CD4-positive, CD25-positive, alpha-beta regulatory T cell (primary cell): Measurements from ENCODE around the gene PLD4. TPM values are rescaled to one million over a fixed set of nuclear protein-coding genes. Genes with fewer than 3 reads are reported as not detected.
"Not testable (repeated sequence)": the region's sequence is repeated elsewhere in the genome, so short reads cannot be mapped to it uniquely, and the experiment has no call there.

Source experiments
- ATAC-seq, 2 donors: fragments of 150-1000 bp; cut with Tn5 transposase; one replicate each; pipeline ENCODE4 v1.10.0; 2021; ENCODE audit warnings: low read depth in 2 of 2, moderate number of reproducible peaks in 2 of 2, moderate library complexity in 1 of 2
- DNase-seq, 3 donors: peaks; one replicate each; pipeline versions ENCODE4 v3.0.0 to v3.0.0-alpha.2; 2012 to 2022; ENCODE audit warnings: mixed read lengths in 1 of 3
- H3K27ac ChIP-seq: one replicate; pipeline ENCODE4 v1.7.0; 2013; ENCODE audit warnings: mild to moderate bottlenecking, low read length; ENCODE audit not compliant: insufficient read depth, poor library complexity, severe bottlenecking
- H3K27me3 ChIP-seq: one replicate; pipeline ENCODE4 v1.7.0; 2013; ENCODE audit warnings: low read length; ENCODE audit not compliant: control insufficient read depth, insufficient read depth
- H3K36me3 ChIP-seq: one replicate; pipeline ENCODE4 v1.7.0; 2013; ENCODE audit warnings: mild to moderate bottlenecking, low read length, moderate library complexity; ENCODE audit not compliant: control insufficient read depth, insufficient read depth
- H3K4me1 ChIP-seq: 2 replicates; pipeline ENCODE4 v1.7.0; 2013; ENCODE audit warnings: mild to moderate bottlenecking, low read length; ENCODE audit not compliant: insufficient read depth, control insufficient read depth, poor library complexity, severe bottlenecking
- H3K4me3 ChIP-seq: one replicate; pipeline ENCODE4 v1.7.0; 2013; ENCODE audit warnings: low read depth, mild to moderate bottlenecking, low read length, moderate library complexity
- H3K9me3 ChIP-seq, 2 experiments: 1 replicate in 1 of 2; 2 replicates in 1 of 2; pipeline ENCODE4 v1.7.0; 2013; ENCODE audit warnings: low read length in 2 of 2, mild to moderate bottlenecking in 1 of 2, moderate library complexity in 1 of 2; ENCODE audit not compliant: control insufficient read depth in 2 of 2
- H3K27ac Mint-ChIP-seq, 3 donors: one replicate each; pipeline ENCODE4 v1.8.0; 2020 to 2022; ENCODE audit warnings: mild to moderate bottlenecking in 3 of 3, mixed read lengths in 3 of 3, moderate library complexity in 2 of 3
- H3K27me3 Mint-ChIP-seq: one replicate; pipeline ENCODE4 v1.8.0; 2022; ENCODE audit warnings: mild to moderate bottlenecking, mixed read lengths
- H3K36me3 Mint-ChIP-seq: one replicate; pipeline ENCODE4 v1.8.0; 2020; ENCODE audit warnings: mixed read lengths
- H3K4me1 Mint-ChIP-seq, 4 donors: one replicate each; pipeline ENCODE4 v1.8.0; 2020 to 2022; ENCODE audit warnings: mixed read lengths in 4 of 4, mild to moderate bottlenecking in 1 of 4
- H3K4me3 Mint-ChIP-seq, 4 donors: one replicate each; pipeline ENCODE4 v1.8.0; 2020 to 2022; ENCODE audit warnings: mild to moderate bottlenecking in 4 of 4, mixed read lengths in 4 of 4, moderate library complexity in 3 of 4
- H3K9me3 Mint-ChIP-seq, 7 donors: one replicate each; pipeline ENCODE4 v1.8.0; 2020 to 2022; ENCODE audit warnings: mixed read lengths in 7 of 7, mild to moderate bottlenecking in 3 of 7, moderate library complexity in 2 of 7
- polyA plus RNA-seq, 4 donors: library from polyadenylated mRNA; unstranded; fragments of 300-500 nt; fragmentation: Illumina TruSeq; gene quantifications; one replicate each; pipeline ENCODE4 v1.2.3, GENCODE V29; 2021
- total RNA-seq: library from RNA; stranded (reverse); gene quantifications from one replicate; pipeline ENCODE4 v1.2.3, GENCODE V29; 2022

The PLD4 gene
- total and polyA plus RNA-seq, 5 donors from 2014 or later, result 0.34 to 0.69 TPM; not detected in 3

DNA sequence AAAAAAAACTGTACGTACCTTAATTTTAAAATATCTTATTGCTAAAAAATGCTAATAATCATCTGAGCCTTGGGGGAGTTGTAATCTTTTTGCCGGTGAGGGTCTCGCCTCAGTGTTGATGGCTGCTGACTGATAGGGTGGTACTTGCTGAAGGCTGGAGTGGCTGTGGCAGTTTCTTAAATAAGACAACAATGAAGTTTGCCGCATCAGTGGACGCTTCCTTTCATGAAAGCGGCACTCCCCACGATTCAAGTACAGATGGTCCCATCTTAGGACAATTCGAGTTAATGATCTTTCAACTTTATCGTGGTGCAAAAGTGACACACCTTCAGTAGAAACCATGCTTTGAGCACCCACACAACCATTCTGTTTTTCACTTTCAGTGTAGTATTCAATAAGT, 7.6 kb upstream of the PLD4 start:
- Mint-ChIP-seq H3K4me3 (no peak overlapping the region), H3K27me3 (no peaks in the 10 kb centered on the region), H3K9me3 (peaks cover 0 to 6% (median under 1%) of the 10 kb centered on the region in 7 donors), H3K27ac (no peak overlapping the region), H3K36me3 (no peaks in the 10 kb centered on the region), H3K4me1 (no peaks in the 10 kb centered on the region)
- no peak for ATAC-seq
- Histone ChIP-seq H3K27ac (no peak overlapping the region), H3K4me3 (no peak overlapping the region), H3K4me1 (no peaks in the 10 kb centered on the region), H3K27me3 (peaks cover 2% of the 10 kb centered on the region), H3K9me3 (peaks cover under 1 to 2% of the 10 kb centered on the region in 2 experiments), H3K36me3 (no peaks in the 10 kb centered on the region)
- no peak for DNase-seq

DNA sequence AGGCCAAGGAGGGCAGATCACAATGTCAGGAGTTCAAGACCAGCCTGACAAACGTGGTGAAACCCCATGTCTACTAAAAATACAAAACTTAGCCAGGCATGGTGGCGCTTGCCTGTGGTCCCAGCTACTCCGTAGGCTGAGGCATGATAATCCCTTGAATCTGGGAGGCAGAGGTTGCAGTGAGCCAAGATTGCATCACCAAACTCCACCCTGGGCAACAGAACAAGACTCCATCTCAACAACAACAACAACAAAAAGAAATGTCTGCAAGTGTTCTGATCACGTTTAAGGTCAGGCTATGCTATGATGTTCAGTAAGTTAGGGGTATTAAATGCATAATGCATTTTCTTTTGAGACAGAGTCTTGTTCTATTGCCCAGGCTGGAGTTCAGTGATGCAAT, 6.7 kb upstream of the PLD4 start:
- H3K9me3 ChIP-seq, result no peaks in the 10 kb centered on the region
- Mint-ChIP-seq H3K36me3 (no peaks in the 10 kb centered on the region), H3K4me3 (no peak overlapping the region), H3K27me3 (no peaks in the 10 kb centered on the region), H3K9me3 (peaks cover 0 to 5% (median 0%) of the 10 kb centered on the region in 7 donors), H3K4me1 (no peaks in the 10 kb centered on the region), H3K27ac (no peak overlapping the region)
- H3K27me3 ChIP-seq, result peaks cover 2% of the 10 kb centered on the region
- no peaks in the 10 kb centered on the region for H3K4me1 ChIP-seq
- H3K27ac ChIP-seq, result no peak overlapping the region
- no peaks in the 10 kb centered on the region for H3K36me3 ChIP-seq
- H3K4me3 ChIP-seq, result no peak overlapping the region
- no peak for DNase-seq
- no peak for ATAC-seq

DNA sequence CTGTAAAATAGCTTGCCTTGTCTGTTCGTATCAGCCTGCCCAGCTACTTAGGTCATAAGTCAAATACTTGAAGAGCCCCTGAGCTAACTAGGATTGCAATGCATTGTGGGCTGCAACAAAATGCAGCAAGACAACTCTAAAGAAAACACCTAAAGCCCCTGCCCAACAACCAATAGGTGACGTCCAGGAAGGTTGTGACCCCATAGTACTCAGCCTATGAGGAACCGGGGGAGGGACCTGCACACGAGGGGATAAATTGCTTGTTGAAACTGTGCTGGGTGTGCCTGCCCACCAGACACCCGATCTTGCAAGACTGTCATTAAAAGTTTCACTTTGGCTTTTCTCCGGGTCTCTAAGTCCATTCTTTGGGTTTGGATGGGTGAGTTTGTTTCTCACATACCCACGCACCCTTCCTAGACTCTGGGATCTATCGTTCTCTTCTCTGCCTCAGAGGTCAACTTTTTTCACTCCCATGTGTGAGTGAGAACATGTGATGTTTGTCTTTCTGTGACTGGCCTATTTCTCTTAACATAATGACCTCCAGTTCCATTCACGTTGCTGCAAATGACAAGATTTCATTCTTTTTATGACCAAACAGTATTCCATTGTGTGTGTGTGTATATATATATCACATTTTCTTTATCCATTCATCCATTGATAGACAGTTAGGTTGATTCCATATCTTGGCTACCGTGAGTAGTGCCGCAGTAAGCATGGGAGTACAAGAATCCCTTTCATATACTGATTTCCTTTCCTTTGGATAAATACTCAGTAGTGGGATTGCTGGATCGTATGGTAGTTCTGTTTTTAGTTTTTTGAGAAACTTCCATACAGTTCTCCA, 5.3 kb upstream of the PLD4 start:
- H3K9me3 Mint-ChIP-seq, H3K36me3 ChIP-seq, H3K27me3 ChIP-seq, H3K4me3 Mint-ChIP-seq, H3K36me3 Mint-ChIP-seq, DNase-seq, H3K9me3 ChIP-seq, H3K27ac ChIP-seq, H3K4me3 ChIP-seq, H3K4me1 Mint-ChIP-seq, ATAC-seq, H3K27me3 Mint-ChIP-seq, H3K4me1 ChIP-seq, H3K27ac Mint-ChIP-seq: not testable (repeated sequence)

DNA sequence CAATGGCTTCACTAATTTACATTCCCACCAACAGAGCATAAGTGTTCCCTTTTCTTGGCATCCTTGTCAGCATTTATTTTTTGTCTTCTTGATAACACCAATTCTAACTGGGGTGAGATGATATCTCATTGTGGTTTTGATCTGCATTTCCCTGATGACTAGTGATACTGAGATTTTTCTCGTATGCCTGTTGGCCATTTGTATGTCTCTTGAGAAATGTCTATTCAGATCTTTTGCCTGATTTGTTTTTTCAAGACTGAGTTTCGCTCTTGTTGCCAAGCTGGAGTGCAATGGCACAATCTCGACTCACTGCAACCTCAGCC, 4.7 kb upstream of the PLD4 start:
- no peaks in the 10 kb centered on the region for H3K36me3 Mint-ChIP-seq
- Histone ChIP-seq H3K4me1 (no peaks in the 10 kb centered on the region), H3K27ac (no peak overlapping the region), H3K36me3 (no peaks in the 10 kb centered on the region), H3K9me3 (peaks cover 0 to 3% of the 10 kb centered on the region in 2 experiments), H3K27me3 (no peaks in the 10 kb centered on the region), H3K4me3 (no peak overlapping the region)
- no peaks in the 10 kb centered on the region for H3K4me1 Mint-ChIP-seq
- H3K4me3 Mint-ChIP-seq, result no peak overlapping the region
- H3K27ac Mint-ChIP-seq, result no peak overlapping the region
- no peaks in the 10 kb centered on the region for H3K27me3 Mint-ChIP-seq
- peaks cover 0 to 5% (median 0%) of the 10 kb centered on the region in 7 donors for H3K9me3 Mint-ChIP-seq
- no peak for DNase-seq
- no peak for ATAC-seq

DNA sequence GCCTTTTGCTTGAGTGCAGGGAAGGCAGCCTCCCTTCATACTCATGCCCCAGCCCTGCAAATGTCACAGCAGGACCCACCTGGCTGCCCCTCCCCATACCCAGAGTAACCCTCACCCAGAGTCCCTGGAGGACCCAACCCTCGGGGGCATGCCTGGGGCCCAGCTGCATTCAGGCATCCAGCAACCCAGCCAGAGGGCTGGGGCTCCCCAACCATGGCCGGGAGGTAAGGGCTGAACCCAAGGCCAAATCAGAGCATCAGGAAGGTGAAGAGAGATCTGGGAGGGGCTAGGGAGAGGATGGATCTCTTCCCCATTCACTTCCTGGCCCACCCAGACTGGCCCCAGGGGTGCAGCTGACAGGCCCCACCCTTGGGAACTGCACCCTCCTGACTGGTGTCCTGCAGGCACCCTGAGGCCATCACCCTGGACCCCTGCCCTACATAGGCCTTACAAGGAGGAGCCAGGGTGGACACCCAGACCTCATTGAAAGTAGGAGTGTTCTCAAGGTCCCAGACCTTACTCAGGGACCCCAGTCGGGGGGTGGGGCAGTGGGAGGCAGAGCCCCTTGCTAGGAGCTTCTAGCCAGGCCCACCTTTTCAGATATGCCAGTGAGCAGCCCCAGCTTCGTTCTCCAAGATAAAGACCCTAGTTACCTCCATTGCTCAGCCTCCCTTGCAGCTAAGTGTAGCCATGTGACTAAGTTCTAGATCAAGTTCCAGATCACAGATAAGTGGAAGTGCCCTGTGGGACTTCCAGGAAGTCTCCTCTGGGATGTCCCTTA, 849 bp upstream of the PLD4 start:
- H3K4me3 Mint-ChIP-seq, result no peak overlapping the region
- no peak for ATAC-seq
- no peaks in the 10 kb centered on the region for H3K4me1 Mint-ChIP-seq
- no peaks in the 10 kb centered on the region for H3K4me1 ChIP-seq
- H3K27me3 Mint-ChIP-seq, result peaks cover 3% of the 10 kb centered on the region
- H3K9me3 Mint-ChIP-seq, result peaks cover 0 to 5% (median 0%) of the 10 kb centered on the region in 7 donors
- no peak overlapping the region for H3K27ac Mint-ChIP-seq
- H3K4me3 ChIP-seq, result no peak overlapping the region
- no peaks in the 10 kb centered on the region for H3K27me3 ChIP-seq
- no peaks in the 10 kb centered on the region for H3K36me3 Mint-ChIP-seq
- H3K9me3 ChIP-seq, result peaks cover 0 to 3% of the 10 kb centered on the region in 2 experiments
- no peak overlapping the region for H3K27ac ChIP-seq
- H3K36me3 ChIP-seq, result no peaks in the 10 kb centered on the region
- DNase-seq, result no peak

DNA sequence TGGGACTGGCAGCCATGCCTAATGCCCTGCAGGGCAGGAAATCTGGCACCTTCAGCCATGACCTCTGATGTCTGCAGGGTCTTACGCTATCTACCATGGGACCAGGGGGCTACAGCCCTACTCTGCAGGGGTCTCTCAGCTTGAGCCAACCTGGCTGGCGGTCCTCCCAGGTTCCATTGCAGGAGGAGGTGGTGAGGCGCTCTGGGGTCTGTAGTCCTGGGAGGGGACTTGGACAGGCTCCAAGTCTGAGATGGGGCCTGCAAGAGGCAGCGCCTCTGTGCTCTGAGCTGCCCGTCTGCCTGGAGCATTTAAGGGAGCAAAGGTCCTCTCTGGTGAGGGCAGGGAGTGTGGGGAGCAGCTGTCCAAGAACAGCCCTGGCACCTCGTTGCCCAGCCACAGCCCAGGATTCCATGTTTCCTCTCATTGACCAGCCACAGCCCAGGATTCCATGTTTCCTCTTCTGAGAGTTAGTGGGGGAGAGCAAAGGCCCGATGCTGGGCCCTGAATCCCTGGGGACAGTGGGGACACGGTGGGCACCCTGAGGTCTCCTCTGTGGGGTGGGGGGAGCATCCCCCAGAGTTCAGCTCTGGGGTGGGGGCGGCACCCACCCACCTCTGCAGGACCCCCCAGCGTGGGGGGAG, 655 bp downstream of the PLD4 start:
- no peak overlapping the region for H3K4me3 ChIP-seq
- Mint-ChIP-seq H3K4me1 (peaks cover 0 to 2% (median 0%) of the 10 kb centered on the region in 4 donors), H3K4me3 (no peak overlapping the region), H3K9me3 (peaks cover 0 to 5% (median 0%) of the 10 kb centered on the region in 7 donors), H3K36me3 (no peaks in the 10 kb centered on the region), H3K27ac (no peak overlapping the region), H3K27me3 (peaks cover 6% of the 10 kb centered on the region)
- DNase-seq (no peak), ATAC-seq (no peak)
- peaks cover 0 to 3% of the 10 kb centered on the region in 2 experiments for H3K9me3 ChIP-seq
- no peaks in the 10 kb centered on the region for H3K27me3 ChIP-seq
- H3K4me1 ChIP-seq, result no peaks in the 10 kb centered on the region
- H3K36me3 ChIP-seq, result no peaks in the 10 kb centered on the region
- H3K27ac ChIP-seq, result no peak overlapping the region

DNA sequence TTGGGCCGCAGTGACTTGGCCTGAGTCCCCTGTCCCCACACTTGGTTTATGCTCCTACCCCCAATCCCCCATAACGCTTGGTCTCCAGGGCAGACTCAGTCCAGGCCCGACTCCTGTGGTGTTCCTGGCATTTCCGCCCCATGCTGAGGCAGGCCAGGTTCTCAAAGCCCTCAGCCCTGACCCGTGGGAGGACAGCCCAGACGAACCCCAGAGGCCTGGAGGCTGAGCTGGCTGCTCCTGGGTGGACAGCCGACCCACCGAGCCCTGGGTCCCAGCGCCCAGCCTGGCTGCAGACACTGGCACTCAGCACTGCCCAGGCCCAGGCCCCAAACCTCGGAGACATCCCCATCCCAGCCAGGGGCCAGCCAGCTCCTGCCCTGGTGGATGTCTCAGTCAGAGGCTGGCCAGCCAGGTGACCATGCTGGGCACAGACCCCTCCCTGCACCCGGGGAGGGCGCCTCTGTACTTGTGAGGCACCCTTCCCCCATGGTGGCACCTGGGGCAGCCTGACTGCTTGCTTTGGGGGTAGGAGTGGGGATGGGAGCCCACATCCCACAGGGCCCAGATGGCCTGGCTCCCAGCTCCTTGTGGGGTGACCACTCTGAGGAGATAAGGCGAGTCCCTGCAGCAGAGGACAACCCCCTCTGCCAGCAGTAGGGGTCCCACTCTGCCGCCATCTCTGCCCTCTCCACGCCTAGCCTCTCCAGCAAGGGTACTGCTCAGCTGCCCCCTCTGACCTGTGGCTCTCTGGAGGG, 1.4 kb downstream of the PLD4 start:
- no peak for ATAC-seq
- DNase-seq, result no peak
- Mint-ChIP-seq H3K4me1 (peaks cover 0 to 5% (median 0%) of the 10 kb centered on the region in 4 donors), H3K27me3 (peaks cover 6% of the 10 kb centered on the region), H3K4me3 (no peak overlapping the region), H3K36me3 (no peaks in the 10 kb centered on the region), H3K27ac (no peak overlapping the region), H3K9me3 (peaks cover 0 to 5% (median 0%) of the 10 kb centered on the region in 7 donors)
- Histone ChIP-seq H3K36me3 (no peaks in the 10 kb centered on the region), H3K27ac (no peak overlapping the region), H3K4me3 (no peak overlapping the region), H3K4me1 (no peaks in the 10 kb centered on the region), H3K27me3 (no peaks in the 10 kb centered on the region), H3K9me3 (peaks cover 0 to 3% of the 10 kb centered on the region in 2 experiments)
